ENCODE measurements around the gene SMIM1.
"Not testable (repeated sequence)": the region's sequence is repeated elsewhere in the genome, so short reads cannot be mapped to it uniquely, and the experiment has no call there.

The SMIM1 gene

GRCh38 chr1:3736131-3736561 lies 36.4 kb upstream of the SMIM1 start:
- DNase-seq (ENCODE audit: insufficient read length, low spot score) (no peak), FAIRE-seq (no peak)

GRCh38 chr1:3736708-3737107 lies 35.8 kb upstream of the SMIM1 start:
- FAIRE-seq = no peak
- DNase-seq (ENCODE audit: insufficient read length, low spot score) = no peak

DNA sequence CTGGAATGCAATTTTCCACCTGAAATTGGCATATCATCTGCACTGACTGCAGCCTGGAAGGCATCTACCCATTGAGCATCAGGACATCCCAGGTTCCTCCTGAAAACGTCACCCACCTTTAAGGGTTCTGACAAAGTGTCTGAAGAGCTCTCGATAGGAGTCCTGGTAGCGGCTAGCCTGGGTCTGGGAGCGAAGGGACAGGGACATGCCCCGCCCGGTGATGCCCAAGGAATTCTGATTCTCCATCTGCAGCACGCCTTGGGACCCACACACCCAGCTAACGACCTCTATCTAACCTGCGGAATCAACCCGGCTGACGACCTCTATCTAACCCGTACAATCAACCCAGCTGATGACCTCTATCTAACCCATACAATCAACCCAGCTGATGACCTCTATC lies 33.6 kb upstream of the SMIM1 start:
- no peak for FAIRE-seq
- no peak for DNase-seq (ENCODE audit: insufficient read length, low spot score)

- DNase-seq (ENCODE audit: insufficient read length, low spot score) = no peak
- FAIRE-seq = no peak
Observed at GRCh38 chr1:3740042-3740441, 32.5 kb upstream of the SMIM1 start.

GRCh38 chr1:3740752-3741151 lies 31.8 kb upstream of the SMIM1 start:
- FAIRE-seq (no peak), DNase-seq (ENCODE audit: insufficient read length, low spot score) (no peak)

DNA sequence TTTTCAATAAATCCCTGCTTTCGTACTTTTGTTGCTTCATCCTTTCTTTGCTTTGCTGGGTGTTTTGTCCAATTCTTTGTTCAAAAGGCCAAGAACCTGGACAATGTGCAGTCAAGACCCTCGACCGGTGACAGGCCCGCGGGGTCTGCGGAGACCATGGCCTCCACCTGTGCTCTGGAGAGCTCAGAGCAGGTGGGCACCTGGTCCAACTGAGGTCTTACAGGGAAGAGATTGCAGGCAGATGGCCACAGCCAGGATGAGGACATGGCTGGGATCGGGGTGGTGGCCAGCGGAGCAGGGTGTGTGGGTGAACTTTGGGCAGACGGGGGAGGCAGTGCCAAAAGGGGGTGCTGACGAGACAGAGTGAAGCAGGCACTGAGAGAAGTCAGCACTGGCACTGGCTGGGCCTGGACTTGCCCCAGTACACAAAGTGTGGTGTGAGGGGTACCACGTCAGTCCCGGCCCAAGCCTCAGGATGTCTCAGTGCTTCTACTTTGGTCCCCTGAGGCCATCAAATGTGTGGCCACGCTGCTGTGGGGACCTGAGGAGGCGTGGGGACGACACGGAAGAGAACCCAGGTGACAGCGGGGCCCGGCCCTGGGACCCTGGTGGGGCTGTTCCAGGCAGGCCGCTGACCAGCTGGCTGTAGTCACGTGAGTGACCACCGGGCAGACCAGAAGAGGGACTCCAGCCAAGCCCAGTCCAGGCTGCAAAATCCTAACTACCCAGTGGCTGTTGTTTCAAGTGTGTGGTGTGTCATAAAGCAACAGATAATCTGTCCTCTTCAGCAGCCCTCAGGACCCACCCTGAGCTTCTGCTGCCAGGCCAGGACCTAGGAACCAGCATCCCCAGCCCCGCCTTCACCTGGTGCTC lies 30.7 kb upstream of the SMIM1 start:
- DNase-seq (ENCODE audit: insufficient read length, low spot score) (no peak), FAIRE-seq (no peak)

DNA sequence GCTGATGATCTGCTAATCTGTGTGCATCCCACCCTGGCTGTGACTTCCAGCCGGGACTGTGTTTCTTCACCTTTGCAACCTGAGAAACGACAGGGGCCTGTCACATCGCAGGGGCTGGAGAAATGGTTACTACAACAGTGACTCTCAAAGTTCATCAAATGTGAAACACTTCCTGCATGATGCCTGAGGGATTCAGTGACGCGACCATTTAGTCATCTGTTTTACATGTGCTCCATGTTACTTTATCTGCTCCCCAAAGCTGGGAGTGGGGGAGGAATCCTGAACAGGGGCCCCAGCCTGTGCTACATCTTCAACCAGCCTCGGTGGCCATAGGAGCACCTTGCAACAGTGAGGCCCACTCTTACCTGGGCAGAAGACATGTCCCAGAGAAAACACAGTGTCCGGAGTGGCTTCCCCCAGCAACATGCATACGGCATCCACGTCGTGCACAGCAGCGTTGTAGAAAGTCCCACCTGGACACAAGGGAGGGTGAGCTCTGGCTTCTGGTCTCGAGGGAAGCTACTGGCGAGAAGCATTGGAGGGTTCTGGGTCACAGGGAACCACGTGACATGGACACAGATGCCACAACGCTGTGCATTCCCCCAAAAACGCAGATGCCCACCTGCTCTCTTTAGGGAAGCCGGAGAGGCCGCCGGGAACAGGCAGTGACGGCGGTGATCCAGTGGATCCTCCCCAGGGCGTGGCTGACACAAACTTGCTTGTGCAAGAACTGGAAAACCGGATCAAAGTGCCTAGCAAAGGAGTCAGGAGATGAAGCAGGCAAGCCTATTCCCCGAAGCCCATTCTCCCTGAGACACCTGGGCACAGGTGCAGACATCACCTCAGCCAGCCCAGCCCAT lies 29.9 kb upstream of the SMIM1 start:
- FAIRE-seq = no peak
- no peak for DNase-seq (ENCODE audit: insufficient read length, low spot score)

DNA sequence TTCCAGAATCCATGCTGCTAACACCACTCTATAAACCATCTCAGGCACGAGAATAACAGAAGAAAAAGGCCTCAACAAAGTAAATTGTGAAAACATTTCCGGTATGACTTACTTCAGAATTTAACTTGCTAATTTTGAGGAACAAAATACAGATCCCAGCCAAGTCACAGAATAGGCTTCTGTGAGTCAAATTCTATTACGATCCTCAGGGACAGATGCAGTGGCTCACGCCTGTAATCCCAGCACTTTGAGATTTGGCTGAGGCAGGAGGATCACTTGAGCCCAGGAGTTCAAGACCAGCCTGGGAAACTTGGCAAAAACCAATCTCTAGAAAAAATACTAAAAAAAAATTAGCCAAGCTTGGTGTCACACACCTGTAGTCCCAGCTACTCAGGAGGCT lies 29.1 kb upstream of the SMIM1 start:
- DNase-seq (ENCODE audit: insufficient read length, low spot score) (no peak), FAIRE-seq (no peak)

GRCh38 chr1:3743826-3744225 lies 28.7 kb upstream of the SMIM1 start:
- no peak for DNase-seq (ENCODE audit: insufficient read length, low spot score)
- no peak for FAIRE-seq

GRCh38 chr1:3744646-3745045 lies 27.9 kb upstream of the SMIM1 start:
- FAIRE-seq = no peak
- no peak for DNase-seq (ENCODE audit: insufficient read length, low spot score)

GRCh38 chr1:3745071-3745470 lies 27.5 kb upstream of the SMIM1 start:
- no peak for DNase-seq (ENCODE audit: insufficient read length, low spot score)

DNA sequence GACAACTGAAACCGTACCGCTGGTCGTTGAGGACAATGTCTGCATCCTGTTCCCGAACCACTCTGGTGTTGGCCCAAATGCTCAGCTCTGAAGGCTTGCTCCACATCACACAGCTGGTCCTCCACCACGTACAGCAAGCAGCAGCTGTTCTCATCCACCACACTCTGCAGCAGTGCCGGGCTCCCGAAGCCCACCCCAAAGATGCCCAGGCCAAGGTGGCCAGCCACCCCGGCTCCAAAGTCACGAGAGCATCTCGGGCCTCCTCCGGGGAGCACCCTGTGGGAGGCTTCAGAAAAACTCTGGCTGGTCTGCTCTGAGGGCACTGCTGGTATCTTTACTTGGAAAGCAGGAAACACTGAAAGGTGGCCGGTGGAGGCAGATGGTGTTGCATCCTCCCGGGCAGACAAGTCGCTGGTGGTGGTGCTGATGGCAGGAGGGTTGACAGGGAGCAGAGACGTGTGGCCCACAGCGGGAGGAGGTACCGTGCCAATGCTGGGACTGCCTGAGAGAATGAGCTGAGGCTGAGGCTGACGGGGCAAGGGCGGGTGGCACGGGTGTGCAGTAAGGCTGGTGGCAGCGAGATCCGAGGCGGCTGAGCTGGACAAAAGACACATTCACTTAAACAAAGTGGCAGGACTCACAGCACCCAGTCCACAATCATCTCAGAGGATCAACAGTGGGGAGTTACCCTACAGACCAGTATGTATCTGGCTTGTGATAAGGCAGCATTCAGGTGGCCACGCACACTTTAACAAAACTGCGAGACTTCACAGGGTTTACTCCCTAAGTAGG lies 26.8 kb upstream of the SMIM1 start:
- DNase-seq (ENCODE audit: insufficient read length, low spot score) = no peak
- FAIRE-seq = no peak

More at GRCh38 chr1:3745071-3745470, 27.5 kb upstream of the SMIM1 start:
- FAIRE-seq = no peak

GRCh38 chr1:3746389-3746829 lies 26.1 kb upstream of the SMIM1 start:
- DNase-seq (ENCODE audit: insufficient read length, low spot score) (no peak), FAIRE-seq (no peak)

DNA sequence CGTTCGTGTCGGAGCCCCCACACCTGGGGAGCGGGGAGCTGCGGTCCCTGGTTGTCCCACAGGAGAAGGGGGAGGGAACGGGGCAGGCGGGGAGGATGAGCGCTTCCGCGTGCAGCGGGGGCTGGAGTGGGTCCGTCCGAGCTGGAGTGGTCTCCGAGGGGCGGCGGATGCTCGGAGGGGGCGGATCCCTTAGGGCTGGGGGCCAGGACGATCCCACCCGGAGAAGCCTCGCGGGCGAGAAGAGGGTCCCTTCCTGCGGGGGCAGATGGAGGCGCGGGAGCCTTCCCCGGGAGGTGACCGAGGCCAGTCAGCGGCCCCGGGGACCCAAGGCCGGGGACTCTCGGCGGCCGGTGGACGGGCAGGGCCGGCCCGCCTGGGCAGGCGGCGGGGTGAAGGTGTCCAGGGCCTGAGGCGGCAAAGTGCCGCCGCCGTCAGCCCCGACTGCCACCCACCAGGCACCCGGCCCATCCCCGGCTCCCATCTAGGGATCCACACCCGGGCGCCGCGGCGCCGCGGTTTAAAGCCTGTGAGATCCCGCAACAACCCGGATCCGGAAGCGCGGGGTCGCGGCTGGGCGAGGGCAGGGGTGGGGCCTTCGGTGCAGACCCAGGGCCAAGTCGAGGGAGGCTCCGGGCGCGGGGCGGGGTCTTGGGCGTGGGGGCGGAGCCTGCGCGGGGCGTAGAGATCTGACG lies 25.6 kb upstream of the SMIM1 start:
- peak; percentile 83 for FAIRE-seq
- peak; percentile 99 for DNase-seq (ENCODE audit: insufficient read length, low spot score)

DNA sequence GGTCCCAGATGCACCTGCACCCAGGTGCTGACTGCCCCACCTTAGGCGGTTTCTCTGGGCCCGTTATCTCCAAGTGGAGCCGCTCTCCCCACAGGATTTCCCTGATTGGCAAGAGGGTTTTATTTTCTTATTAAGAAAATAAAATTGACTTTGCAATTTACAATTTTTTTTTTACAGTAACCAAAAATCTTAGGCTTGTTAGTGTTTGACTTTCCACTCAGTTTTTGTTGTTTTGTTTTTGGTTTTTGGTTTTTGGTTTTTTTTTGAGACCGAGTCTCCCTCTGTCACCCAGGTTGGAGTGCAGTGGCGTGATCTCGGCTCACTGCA lies 25.1 kb upstream of the SMIM1 start:
- DNase-seq (ENCODE audit: insufficient read length, low spot score) = no peak
- no peak for FAIRE-seq

GRCh38 chr1:3747903-3748302 lies 24.6 kb upstream of the SMIM1 start:
- FAIRE-seq = no peak

DNA sequence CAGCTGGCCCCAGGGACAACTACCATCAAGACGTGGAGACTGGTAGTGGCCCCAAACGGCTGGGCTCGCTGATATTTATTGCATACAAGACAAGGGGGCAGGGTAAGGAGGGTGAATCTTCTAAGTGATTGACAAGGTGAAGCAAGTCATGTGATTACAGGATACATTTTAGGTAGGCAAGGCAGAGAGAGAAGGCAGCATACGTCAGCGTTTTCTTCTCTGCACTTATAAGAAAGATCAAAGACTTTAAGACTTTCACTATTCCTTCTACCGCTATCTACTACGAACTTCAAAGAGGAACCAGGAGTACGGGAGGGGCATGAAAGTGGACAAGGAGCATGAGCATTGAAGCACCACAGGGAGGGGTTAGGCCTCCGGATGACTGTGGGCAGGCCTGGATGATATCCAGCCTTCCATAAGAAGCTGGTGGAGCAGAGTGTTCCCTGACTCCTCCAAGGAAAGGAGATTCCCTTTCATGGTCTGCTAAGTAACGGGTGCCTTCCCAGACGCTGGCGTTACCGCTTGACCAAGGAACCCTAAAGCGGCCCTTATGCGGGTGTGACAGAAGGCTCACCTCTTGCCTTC lies 24.1 kb upstream of the SMIM1 start:
- not testable (repeated sequence) for DNase-seq (ENCODE audit: insufficient read length, low spot score); FAIRE-seq

More at GRCh38 chr1:3747903-3748302, 24.6 kb upstream of the SMIM1 start:
- DNase-seq (ENCODE audit: insufficient read length, low spot score) = no peak

DNA sequence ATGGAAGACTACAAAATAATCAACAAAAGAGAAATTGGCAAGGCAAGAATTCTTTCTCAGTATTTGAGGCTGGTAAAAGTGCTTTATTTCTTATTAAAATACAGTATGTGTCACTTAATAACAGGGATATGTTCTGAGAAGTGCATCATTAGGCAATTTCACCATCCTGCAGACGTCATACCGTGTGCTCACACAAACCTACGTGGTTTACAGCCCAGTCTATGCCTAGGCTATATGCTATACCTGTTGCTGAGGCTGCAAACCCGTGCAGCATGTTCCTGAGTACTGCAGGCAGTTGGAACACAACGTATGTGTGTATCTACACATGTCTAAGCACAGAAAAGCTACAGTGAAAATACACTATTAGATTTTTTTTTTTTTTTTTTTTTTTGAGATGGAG lies 23.0 kb upstream of the SMIM1 start:
- no peak for DNase-seq (ENCODE audit: insufficient read length, low spot score)
- FAIRE-seq = no peak

GRCh38 chr1:3750741-3751140 lies 21.8 kb upstream of the SMIM1 start:
- DNase-seq (ENCODE audit: insufficient read length, low spot score) = no peak
- FAIRE-seq = no peak

- FAIRE-seq (no peak), DNase-seq (ENCODE audit: insufficient read length, low spot score) (no peak)
Observed at GRCh38 chr1:3752400-3752945, 20.1 kb upstream of the SMIM1 start, which contains the start of gene CCDC27. TSS of gene CCDC27 (plus strand) at chr1:3752450. CDS start at chr1:3752482, 32 bp downstream.

All from GM19239 (cell line).